Activated CD4-positive, alpha-beta memory T cell treated with anti-CD3 and anti-CD28 coated beads, Interleukin-2, amount 10 ng/mL, durations not matched to agents 7 days and 5 days (primary cell): Measurements from ENCODE around the gene PC. TPM values are rescaled to one million over a fixed set of nuclear protein-coding genes. Genes with fewer than 3 reads are reported as not detected.
A peak's percentile ranks its signal among the peaks of the same experiment; 100 is the strongest.

Source experiments
- CTCF ChIA-PET: fragments of 350-600 bp; sonication (Branson Sonifier 250); formaldehyde crosslinking; loops from one replicate; lab custom pipeline; 2021; ENCODE audit warnings: antibody characterized with exemption, inconsistent platforms; lab: Charles Lee
- POLR2A ChIA-PET: fragments of 350-600 bp; sonication (Branson Sonifier 250); formaldehyde crosslinking; loops from one replicate; lab custom pipeline; 2021; ENCODE audit warnings: antibody characterized with exemption; lab: Charles Lee
- DNase-seq: peaks from one replicate; pipeline ENCODE4 v3.0.0-alpha.2; 2020
- H3K27ac Mint-ChIP-seq: one replicate; pipeline ENCODE4 v1.8.0; 2021; ENCODE audit warnings: mild to moderate bottlenecking, mixed read lengths
- H3K27me3 Mint-ChIP-seq: one replicate; pipeline ENCODE4 v1.8.0; 2021; ENCODE audit warnings: mixed read lengths
- H3K36me3 Mint-ChIP-seq: one replicate; pipeline ENCODE4 v1.8.0; 2021; ENCODE audit warnings: low read depth, mixed read lengths
- H3K4me1 Mint-ChIP-seq: one replicate; pipeline ENCODE4 v1.8.0; 2021; ENCODE audit warnings: mixed read lengths
- H3K4me3 Mint-ChIP-seq: one replicate; pipeline ENCODE4 v1.8.0; 2021; ENCODE audit warnings: mild to moderate bottlenecking, mixed read lengths
- H3K9me3 Mint-ChIP-seq: one replicate; pipeline ENCODE4 v1.8.0; 2021; ENCODE audit warnings: mixed read lengths
- total RNA-seq, 2 experiments: library from RNA; stranded (reverse); gene quantifications; one replicate each; pipeline ENCODE4 v1.2.3, GENCODE V29; 2021

The PC gene
- total RNA-seq, 2 experiments from 2014 or later = 5.1 to 7.4 TPM

DNA sequence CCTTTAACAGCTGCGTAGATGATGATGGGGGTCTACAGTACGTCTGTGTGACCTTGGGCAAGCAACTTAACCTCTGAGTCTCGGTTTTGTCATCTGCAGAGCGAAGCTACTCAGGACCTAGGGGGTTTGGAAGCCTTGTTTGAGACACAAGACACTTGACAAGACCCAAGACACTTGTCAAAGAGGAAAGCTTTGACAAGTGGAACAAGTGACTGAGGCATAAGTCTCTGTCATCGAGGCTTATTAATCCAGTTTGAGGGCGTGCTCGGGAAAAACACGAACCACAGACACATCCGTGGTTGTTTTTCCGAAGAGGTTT lies 732 bp upstream of the PC start:
- Mint-ChIP-seq H3K27ac (peak overlapping the region; percentile 64), H3K9me3 (peaks cover 3% of the 10 kb centered on the region), H3K4me3 (peak overlapping the region; percentile 84), H3K36me3 (no peaks in the 10 kb centered on the region), H3K4me1 (peaks cover 23% of the 10 kb centered on the region), H3K27me3 (peaks cover 14% of the 10 kb centered on the region)
- no peak for DNase-seq
- ChIA-PET CTCF (interaction anchor here (0.6 to 1.4 kb wide), 4 partner anchors 115 to 825 kb away, joined by 3 to 7 read pairs (median 3); partner anchors contain the start of gene RBM4), POLR2A (interaction anchor here (1.0 to 2.0 kb wide), 5 partner anchors 10 to 586 kb away, joined by 3 to 6 read pairs (median 5); no protein-coding TSS in a partner anchor)

- Mint-ChIP-seq H3K27ac (no peak overlapping the region), H3K27me3 (peaks cover 14% of the 10 kb centered on the region), H3K36me3 (no peaks in the 10 kb centered on the region), H3K9me3 (peaks cover 3% of the 10 kb centered on the region), H3K4me1 (peaks cover 23% of the 10 kb centered on the region), H3K4me3 (peak overlapping the region; percentile 84)
- DNase-seq = no peak
- POLR2A ChIA-PET = interaction anchor here (0.7 to 2.0 kb wide), 3 partner anchors 102 to 280 kb away, joined by 3 to 6 read pairs (median 4); no protein-coding TSS in a partner anchor
- CTCF ChIA-PET = no interaction called here
Observed at GRCh38 chr11:66957971-66958231, 282 bp downstream of the PC start.

- Mint-ChIP-seq H3K27me3 (peaks cover 14% of the 10 kb centered on the region), H3K4me1 (peaks cover 23% of the 10 kb centered on the region), H3K9me3 (peaks cover 3% of the 10 kb centered on the region), H3K27ac (peak overlapping the region; percentile 36), H3K4me3 (peak overlapping the region; percentile 67), H3K36me3 (no peaks in the 10 kb centered on the region)
- POLR2A ChIA-PET = interaction anchor here (0.8 to 1.3 kb wide), 2 partner anchors 8 to 101 kb away, joined by 4 read pairs; no protein-coding TSS in a partner anchor
- CTCF ChIA-PET = interaction anchor here (0.7 kb wide), 1 partner anchor 19 kb away, joined by 3 read pairs; no protein-coding TSS in a partner anchor
- DNase-seq = no peak
Observed at GRCh38 chr11:66956689-66957290, 1.4 kb downstream of the PC start.

DNA sequence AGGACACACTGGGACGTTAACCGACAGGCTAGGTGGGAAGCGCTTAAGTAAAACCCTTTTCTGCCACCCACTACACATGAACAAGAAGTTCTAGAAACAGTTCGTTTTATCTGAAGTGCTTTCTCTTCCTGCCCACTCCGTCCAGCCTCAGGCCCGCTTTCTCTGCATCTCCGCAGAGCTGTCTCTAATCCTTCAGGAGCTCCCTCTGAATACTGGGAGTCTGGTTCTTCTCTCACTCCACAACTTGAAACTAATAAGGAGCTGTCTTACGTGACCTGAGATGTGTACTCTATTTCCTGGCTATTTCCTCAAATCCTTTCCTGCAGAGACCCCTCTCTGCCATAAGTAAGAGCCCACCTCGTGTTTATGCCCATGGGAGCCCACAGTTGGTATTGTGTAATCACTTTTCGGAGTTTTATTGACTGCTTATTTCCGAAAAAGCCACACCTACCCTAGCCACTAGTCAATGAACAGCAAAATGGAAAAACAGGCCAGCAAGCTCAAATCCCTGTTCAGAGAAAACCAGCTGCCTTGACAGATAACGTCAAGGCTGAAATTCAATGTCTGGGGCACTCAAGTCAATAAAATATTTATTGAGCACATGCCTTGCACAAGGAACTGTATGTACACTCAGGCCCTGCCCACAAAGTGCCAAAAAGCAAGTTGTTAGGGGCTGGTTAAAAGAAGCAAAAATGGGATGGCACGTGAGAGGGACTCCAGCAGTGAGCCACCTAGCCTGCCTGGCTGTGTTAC lies 4.9 kb downstream of the PC start:
- Mint-ChIP-seq H3K27ac (no peak overlapping the region), H3K4me3 (no peak overlapping the region), H3K36me3 (no peaks in the 10 kb centered on the region), H3K27me3 (no peaks in the 10 kb centered on the region), H3K4me1 (peaks cover 11% of the 10 kb centered on the region), H3K9me3 (no peaks in the 10 kb centered on the region)
- ChIA-PET CTCF (interaction anchor here (0.6 kb wide), 1 partner anchor 13 kb away, joined by 5 read pairs; no protein-coding TSS in a partner anchor), POLR2A (no interaction called here)
- DNase-seq = no peak

DNA sequence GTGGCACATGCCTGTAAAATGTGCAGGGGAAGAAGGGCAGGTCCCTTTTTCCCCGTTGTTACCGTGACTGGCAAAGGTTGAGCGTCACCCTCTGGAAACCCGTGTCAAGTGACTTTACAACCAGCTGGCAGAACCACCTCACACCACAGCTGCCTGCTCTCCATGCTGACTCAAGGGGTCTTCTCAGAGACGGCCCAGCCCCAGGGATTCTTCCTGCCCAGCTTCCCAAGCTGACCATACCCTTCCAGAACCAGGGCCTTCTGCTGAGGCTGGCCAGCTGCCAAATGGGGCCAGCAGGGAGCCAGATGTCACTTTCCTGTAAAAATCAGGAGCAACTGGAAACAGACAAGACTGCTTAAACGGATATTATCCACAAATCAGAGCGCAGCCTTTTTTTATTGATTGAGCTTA lies 6.3 kb downstream of the PC start:
- ChIA-PET POLR2A (no interaction called here), CTCF (no interaction called here)
- no peaks in the 10 kb centered on the region for H3K36me3 Mint-ChIP-seq
- H3K4me1 Mint-ChIP-seq = peaks cover 4% of the 10 kb centered on the region
- H3K9me3 Mint-ChIP-seq = no peaks in the 10 kb centered on the region
- no peak overlapping the region for H3K27ac Mint-ChIP-seq
- H3K27me3 Mint-ChIP-seq = no peaks in the 10 kb centered on the region
- no peak for DNase-seq
- H3K4me3 Mint-ChIP-seq = no peak overlapping the region

GRCh38 chr11:66951135-66951534 lies 7.0 kb downstream of the PC start:
- no peak for DNase-seq
- H3K4me1 Mint-ChIP-seq = no peaks in the 10 kb centered on the region
- no peak overlapping the region for H3K4me3 Mint-ChIP-seq
- no peaks in the 10 kb centered on the region for H3K36me3 Mint-ChIP-seq
- H3K27me3 Mint-ChIP-seq = no peaks in the 10 kb centered on the region
- POLR2A ChIA-PET = no interaction called here
- no peak overlapping the region for H3K27ac Mint-ChIP-seq
- H3K9me3 Mint-ChIP-seq = no peaks in the 10 kb centered on the region
- CTCF ChIA-PET = interaction anchor here (0.6 kb wide), 1 partner anchor 728 kb away, joined by 3 read pairs; no protein-coding TSS in a partner anchor

DNA sequence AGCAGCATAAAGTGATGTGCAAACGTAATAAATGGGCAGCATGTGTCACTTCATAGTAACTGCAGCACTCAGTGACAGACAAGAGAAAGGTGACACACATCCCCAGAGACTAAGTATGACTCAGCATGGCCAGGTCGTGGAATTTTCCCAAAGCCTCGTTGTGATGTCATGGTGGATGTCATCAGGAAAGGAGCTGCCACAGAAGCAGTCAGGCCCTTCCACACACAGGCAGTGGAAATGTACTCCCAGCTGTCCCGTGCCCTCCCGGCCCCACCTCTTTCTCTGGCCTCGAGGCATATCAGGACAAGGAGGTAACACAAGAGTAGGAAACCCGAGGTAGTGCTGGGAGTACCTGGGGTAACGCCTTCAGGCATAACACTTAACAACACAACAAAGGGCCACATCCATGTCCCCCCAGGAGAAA lies 8.1 kb downstream of the PC start:
- Mint-ChIP-seq H3K9me3 (no peaks in the 10 kb centered on the region), H3K4me3 (no peak overlapping the region), H3K27me3 (no peaks in the 10 kb centered on the region), H3K36me3 (no peaks in the 10 kb centered on the region), H3K27ac (no peak overlapping the region), H3K4me1 (no peaks in the 10 kb centered on the region)
- ChIA-PET POLR2A (interaction anchor here (0.6 kb wide), 1 partner anchor 9 kb away, joined by 3 read pairs; no protein-coding TSS in a partner anchor), CTCF (no interaction called here)
- no peak for DNase-seq

- Mint-ChIP-seq H3K4me3 (no peak overlapping the region), H3K9me3 (no peaks in the 10 kb centered on the region), H3K36me3 (no peaks in the 10 kb centered on the region), H3K27me3 (no peaks in the 10 kb centered on the region), H3K27ac (no peak overlapping the region), H3K4me1 (no peaks in the 10 kb centered on the region)
- ChIA-PET POLR2A (no interaction called here), CTCF (no interaction called here)
- no peak for DNase-seq
Observed at GRCh38 chr11:66938582-66939135, 19.5 kb downstream of the PC start.

DNA sequence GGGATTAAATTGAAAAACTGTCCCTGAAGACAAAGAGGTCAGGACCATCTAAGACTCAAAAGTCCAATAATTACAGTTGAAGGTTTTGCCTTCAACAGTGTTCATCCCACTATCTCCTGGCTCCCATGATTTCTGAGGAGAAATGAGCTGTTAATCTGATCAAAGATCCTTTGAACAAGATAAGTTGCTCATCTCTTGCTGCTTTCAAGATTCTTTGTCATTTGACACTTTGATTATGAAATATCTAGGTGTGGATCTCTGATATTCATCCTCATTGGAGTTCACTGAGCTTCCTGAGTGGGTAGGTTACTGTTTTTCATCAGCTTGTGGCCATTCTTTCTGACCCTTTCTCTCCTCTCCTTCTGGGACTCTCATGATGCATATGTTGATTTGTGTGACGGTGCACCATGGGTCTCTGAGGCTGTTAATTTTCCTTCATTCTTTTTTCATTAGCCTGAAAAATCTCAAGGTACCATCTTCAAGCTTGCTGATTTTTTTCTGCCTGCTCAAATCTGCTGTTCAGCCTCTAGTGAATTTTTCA lies 20.9 kb downstream of the PC start:
- Mint-ChIP-seq H3K4me1 (no peaks in the 10 kb centered on the region), H3K36me3 (no peaks in the 10 kb centered on the region), H3K4me3 (no peak overlapping the region), H3K9me3 (no peaks in the 10 kb centered on the region), H3K27me3 (no peaks in the 10 kb centered on the region), H3K27ac (no peak overlapping the region)
- ChIA-PET POLR2A (no interaction called here), CTCF (interaction anchor here (0.7 kb wide), 1 partner anchor 20 kb away, joined by 3 read pairs; no protein-coding TSS in a partner anchor)
- DNase-seq = no peak

DNA sequence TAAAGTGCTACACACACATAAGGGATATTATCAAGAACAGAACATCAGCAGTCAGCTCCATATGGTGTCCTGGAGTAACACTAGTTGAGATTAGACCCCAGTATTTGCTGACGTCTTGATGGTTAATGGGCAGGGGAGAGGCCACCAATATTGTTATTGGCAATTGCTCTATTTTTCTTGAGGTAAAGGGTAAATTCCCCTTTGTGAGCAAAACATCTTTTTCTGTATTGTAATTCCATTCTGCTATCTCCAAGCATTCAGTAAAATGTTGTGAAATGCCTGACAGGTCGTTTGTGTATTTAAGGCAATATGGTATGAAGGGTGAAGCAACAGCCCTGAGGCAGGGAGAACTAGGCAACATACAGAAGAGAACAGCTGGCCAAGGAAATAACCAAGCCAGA lies 21.9 kb downstream of the PC start:
- Mint-ChIP-seq H3K4me1 (no peaks in the 10 kb centered on the region), H3K36me3 (no peaks in the 10 kb centered on the region), H3K27ac (no peak overlapping the region), H3K9me3 (no peaks in the 10 kb centered on the region), H3K4me3 (no peak overlapping the region), H3K27me3 (no peaks in the 10 kb centered on the region)
- DNase-seq = no peak
- CTCF ChIA-PET = no interaction called here
- POLR2A ChIA-PET = no interaction called here

GRCh38 chr11:66934950-66935779 lies 23.0 kb downstream of the PC start:
- CTCF ChIA-PET = interaction anchor here (0.6 kb wide), 1 partner anchor 852 kb away, joined by 4 read pairs; no protein-coding TSS in a partner anchor
- H3K27ac Mint-ChIP-seq = no peak overlapping the region
- DNase-seq = no peak
- H3K27me3 Mint-ChIP-seq = no peaks in the 10 kb centered on the region
- POLR2A ChIA-PET = no interaction called here
- H3K4me3 Mint-ChIP-seq = no peak overlapping the region
- H3K9me3 Mint-ChIP-seq = no peaks in the 10 kb centered on the region
- H3K4me1 Mint-ChIP-seq = no peaks in the 10 kb centered on the region
- H3K36me3 Mint-ChIP-seq = no peaks in the 10 kb centered on the region

GRCh38 chr11:66933531-66933930 lies 24.7 kb downstream of the PC start:
- Mint-ChIP-seq H3K4me1 (no peaks in the 10 kb centered on the region), H3K4me3 (no peak overlapping the region), H3K9me3 (no peaks in the 10 kb centered on the region), H3K36me3 (no peaks in the 10 kb centered on the region), H3K27ac (no peak overlapping the region), H3K27me3 (no peaks in the 10 kb centered on the region)
- POLR2A ChIA-PET = no interaction called here
- CTCF ChIA-PET = no interaction called here
- no peak for DNase-seq
